ENCODE results near the gene NACAD.

DNA sequence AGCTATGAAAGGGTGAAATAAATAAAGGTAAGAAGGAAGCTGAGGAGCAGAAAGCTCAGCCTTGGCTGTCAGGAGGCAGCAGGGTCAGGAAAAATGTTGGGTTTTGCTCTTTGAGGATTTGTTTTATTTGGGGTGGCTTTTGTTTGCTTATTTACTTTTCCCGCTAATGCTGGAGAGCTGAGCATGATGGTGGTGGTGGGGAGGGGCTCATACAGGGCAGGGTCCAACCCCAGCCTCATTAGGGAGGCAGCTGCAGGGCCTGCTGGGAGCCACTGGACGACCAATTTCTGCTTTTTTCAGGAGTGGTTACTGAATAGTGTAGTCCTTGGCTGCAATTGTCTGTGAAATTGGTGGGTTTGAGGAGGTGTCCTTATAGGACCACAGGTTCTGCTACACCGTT is 52.5 kb downstream of the NACAD start:
- no peak for TF ChIP-seq POLR2A (IDR thresholded peaks at IDR 0.05)
- TF ChIP-seq, protein P1, sequence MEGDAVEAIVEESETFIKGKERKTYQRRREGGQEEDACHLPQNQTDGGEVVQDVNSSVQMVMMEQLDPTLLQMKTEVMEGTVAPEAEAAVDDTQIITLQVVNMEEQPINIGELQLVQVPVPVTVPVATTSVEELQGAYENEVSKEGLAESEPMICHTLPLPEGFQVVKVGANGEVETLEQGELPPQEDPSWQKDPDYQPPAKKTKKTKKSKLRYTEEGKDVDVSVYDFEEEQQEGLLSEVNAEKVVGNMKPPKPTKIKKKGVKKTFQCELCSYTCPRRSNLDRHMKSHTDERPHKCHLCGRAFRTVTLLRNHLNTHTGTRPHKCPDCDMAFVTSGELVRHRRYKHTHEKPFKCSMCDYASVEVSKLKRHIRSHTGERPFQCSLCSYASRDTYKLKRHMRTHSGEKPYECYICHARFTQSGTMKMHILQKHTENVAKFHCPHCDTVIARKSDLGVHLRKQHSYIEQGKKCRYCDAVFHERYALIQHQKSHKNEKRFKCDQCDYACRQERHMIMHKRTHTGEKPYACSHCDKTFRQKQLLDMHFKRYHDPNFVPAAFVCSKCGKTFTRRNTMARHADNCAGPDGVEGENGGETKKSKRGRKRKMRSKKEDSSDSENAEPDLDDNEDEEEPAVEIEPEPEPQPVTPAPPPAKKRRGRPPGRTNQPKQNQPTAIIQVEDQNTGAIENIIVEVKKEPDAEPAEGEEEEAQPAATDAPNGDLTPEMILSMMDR (IDR thresholded peaks at IDR 0.05), result no peak

Measured in Peyer's patch (tissue), 4 donors.